SU-DHL-6 (cell line): ENCODE measurements around the gene C16orf87.

Experiments used
- H2AFZ ChIP-seq: fragments of 200-600 bp; sonication (generic); 2 replicates; pipeline ENCODE4 v1.6.1; 2014; ENCODE audit warnings: low read depth, mild to moderate bottlenecking, moderate library complexity, mixed read lengths, antibody characterized with exemption, low read length; ENCODE audit not compliant: severe bottlenecking
- H3F3A ChIP-seq: fragments of 200-600 bp; shearing (Covaris generic); 2 replicates; pipeline ENCODE4 v1.6.0; 2016; ENCODE audit warnings: antibody characterized with exemption, mild to moderate bottlenecking; ENCODE audit not compliant: insufficient read depth
- H3K27ac ChIP-seq: fragments of 200-600 bp; sonication (generic); 2 replicates; pipeline ENCODE4 v1.5.1; 2016; ENCODE audit warnings: low read depth, mild to moderate bottlenecking, low read length, moderate library complexity, mixed read lengths
- H3K27me3 ChIP-seq: fragments of 200-600 bp; sonication (generic), shearing (Covaris generic); 2 replicates; pipeline ENCODE4 v1.6.0; 2014; ENCODE audit warnings: mild to moderate bottlenecking, low read length
- H3K36me3 ChIP-seq: fragments of 200-600 bp; sonication (generic); 2 replicates; pipeline ENCODE4 v1.6.1; 2014; ENCODE audit warnings: mild to moderate bottlenecking, low read length, mixed read lengths
- H3K4me2 ChIP-seq: fragments of 300-600, 200-600 bp; shearing (Covaris generic), sonication (generic); 2 replicates; pipeline ENCODE4 v1.6.0; 2014; ENCODE audit warnings: low read length, low read depth, mild to moderate bottlenecking; ENCODE audit not compliant: poor library complexity, severe bottlenecking
- H3K4me3 ChIP-seq: fragments of 200-600 bp; sonication (generic); 2 replicates; pipeline ENCODE4 v1.5.1; 2014; ENCODE audit warnings: antibody characterized with exemption, low read length, mild to moderate bottlenecking, mixed read lengths; ENCODE audit not compliant: insufficient read depth, poor library complexity, severe bottlenecking
- H3K79me2 ChIP-seq: fragments of 200-600 bp; sonication (generic); 2 replicates; pipeline ENCODE4 v1.6.1; 2014; ENCODE audit warnings: mild to moderate bottlenecking, low read length, moderate library complexity; ENCODE audit not compliant: insufficient read depth
- H3K9ac ChIP-seq: fragments of 200-600 bp; sonication (generic); 2 replicates; pipeline ENCODE4 v1.7.0; 2014; ENCODE audit warnings: mild to moderate bottlenecking, low read length
- H3K9me2 ChIP-seq: fragments of 200-600 bp; sonication (generic); replicated peaks from 2 replicates; pipeline ENCODE4 v1.6.1; 2014; ENCODE audit warnings: low read length; ENCODE audit not compliant: insufficient read depth
- H3K9me3 ChIP-seq: fragments of 200-600 bp; sonication (generic); 2 replicates; pipeline ENCODE4 v1.6.1; 2014; ENCODE audit warnings: low read length, mixed read lengths; ENCODE audit not compliant: insufficient read depth
- H4K20me1 ChIP-seq: fragments of 200-600 bp; sonication (generic); 2 replicates; pipeline ENCODE4 v1.6.1; 2014; ENCODE audit warnings: low read depth, mild to moderate bottlenecking, antibody characterized with exemption, low read length, moderate library complexity, mixed read lengths
- EZH2phosphoT487 ChIP-seq: fragments of 200-600 bp; sonication (generic), shearing (Covaris generic); conservative IDR thresholded peaks from 2 replicates; pipeline ENCODE4 v1.6.1; 2018; ENCODE audit warnings: mild to moderate bottlenecking, antibody characterized with exemption, low read length, moderate library complexity, mixed read lengths
- TF ChIP-seq, protein P1 (sequence below): fragments of 200-600 bp; sonication (generic); IDR thresholded peaks from one replicate; pipeline ENCODE4 v1.5.1; 2017; ENCODE audit warnings: antibody characterized with exemption, mild to moderate bottlenecking, low read length, moderate library complexity; ENCODE audit not compliant: insufficient read depth, poor library complexity, severe bottlenecking

The C16orf87 gene

DNA sequence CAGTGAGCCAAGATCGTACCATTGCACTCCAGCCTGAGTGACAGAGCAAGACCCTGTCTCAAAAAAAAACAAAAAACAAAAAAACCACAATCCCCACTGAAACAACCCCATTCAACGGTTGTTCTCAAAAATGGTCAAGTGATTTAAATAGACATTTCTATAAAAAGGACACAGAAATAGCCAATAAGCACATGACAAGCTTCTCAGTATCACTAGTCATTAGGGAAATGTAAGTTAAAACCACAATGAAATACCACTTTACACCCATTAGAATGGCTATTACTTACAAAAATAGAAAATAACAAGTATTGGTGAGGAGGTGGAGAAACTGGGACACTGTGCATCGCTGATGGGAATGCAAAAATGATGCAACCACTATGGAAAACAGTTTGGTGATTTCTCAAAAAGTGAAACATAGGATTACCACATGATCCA, 56.2 kb downstream of the C16orf87 start:
- Histone ChIP-seq H3K9me3 (no peaks in the 10 kb centered on the region; the same call in 1 of the 2 replicates), H3K9me2 (no peaks in the 10 kb centered on the region), H3K79me2 (no peaks in the 10 kb centered on the region), H3K4me2 (no peak overlapping the region), H3K36me3 (no peaks in the 10 kb centered on the region), H3K4me3 (no peak overlapping the region), H4K20me1 (no peaks in the 10 kb centered on the region), H3K27me3 (no peaks in the 10 kb centered on the region), H3F3A (no peaks in the 10 kb centered on the region), H3K9ac (no peak overlapping the region), H2AFZ (no peak overlapping the region), H3K27ac (no peak overlapping the region)
- no peak for TF ChIP-seq EZH2phosphoT487
- TF ChIP-seq, protein P1, sequence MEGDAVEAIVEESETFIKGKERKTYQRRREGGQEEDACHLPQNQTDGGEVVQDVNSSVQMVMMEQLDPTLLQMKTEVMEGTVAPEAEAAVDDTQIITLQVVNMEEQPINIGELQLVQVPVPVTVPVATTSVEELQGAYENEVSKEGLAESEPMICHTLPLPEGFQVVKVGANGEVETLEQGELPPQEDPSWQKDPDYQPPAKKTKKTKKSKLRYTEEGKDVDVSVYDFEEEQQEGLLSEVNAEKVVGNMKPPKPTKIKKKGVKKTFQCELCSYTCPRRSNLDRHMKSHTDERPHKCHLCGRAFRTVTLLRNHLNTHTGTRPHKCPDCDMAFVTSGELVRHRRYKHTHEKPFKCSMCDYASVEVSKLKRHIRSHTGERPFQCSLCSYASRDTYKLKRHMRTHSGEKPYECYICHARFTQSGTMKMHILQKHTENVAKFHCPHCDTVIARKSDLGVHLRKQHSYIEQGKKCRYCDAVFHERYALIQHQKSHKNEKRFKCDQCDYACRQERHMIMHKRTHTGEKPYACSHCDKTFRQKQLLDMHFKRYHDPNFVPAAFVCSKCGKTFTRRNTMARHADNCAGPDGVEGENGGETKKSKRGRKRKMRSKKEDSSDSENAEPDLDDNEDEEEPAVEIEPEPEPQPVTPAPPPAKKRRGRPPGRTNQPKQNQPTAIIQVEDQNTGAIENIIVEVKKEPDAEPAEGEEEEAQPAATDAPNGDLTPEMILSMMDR, result no peak

DNA sequence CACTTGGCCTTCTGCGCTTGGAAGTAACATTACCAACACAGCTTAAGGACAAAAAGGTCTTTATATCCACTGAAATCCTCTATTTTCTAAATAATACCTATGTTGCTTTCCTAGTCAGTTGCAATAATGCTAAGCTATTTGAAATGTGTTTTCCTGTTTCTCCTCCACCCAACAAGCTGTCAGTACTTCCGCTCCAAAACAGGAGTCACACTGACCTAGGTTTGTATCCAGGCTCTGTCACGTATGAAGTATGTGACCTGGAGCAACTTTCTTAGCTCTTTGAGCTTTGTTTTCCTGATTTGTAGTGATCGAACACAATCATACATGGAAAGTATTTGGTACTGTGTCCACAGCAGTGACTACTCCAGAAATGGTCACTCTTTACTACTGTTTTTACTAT, 58.5 kb downstream of the C16orf87 start:
- no peaks in the 10 kb centered on the region for H3K9me3 ChIP-seq
- no peak overlapping the region for H3K4me3 ChIP-seq
- H3K4me2 ChIP-seq, result no peak overlapping the region
- no peaks in the 10 kb centered on the region for H4K20me1 ChIP-seq
- H3K79me2 ChIP-seq, result no peaks in the 10 kb centered on the region
- no peaks in the 10 kb centered on the region for H3F3A ChIP-seq
- no peaks in the 10 kb centered on the region for H3K9me2 ChIP-seq
- H3K9ac ChIP-seq, result no peak overlapping the region
- H3K27me3 ChIP-seq, result no peaks in the 10 kb centered on the region
- no peaks in the 10 kb centered on the region for H3K36me3 ChIP-seq
- TF ChIP-seq EZH2phosphoT487, result no peak
- TF ChIP-seq, protein P1, result no peak
- no peak overlapping the region for H3K27ac ChIP-seq
- no peak overlapping the region for H2AFZ ChIP-seq

DNA sequence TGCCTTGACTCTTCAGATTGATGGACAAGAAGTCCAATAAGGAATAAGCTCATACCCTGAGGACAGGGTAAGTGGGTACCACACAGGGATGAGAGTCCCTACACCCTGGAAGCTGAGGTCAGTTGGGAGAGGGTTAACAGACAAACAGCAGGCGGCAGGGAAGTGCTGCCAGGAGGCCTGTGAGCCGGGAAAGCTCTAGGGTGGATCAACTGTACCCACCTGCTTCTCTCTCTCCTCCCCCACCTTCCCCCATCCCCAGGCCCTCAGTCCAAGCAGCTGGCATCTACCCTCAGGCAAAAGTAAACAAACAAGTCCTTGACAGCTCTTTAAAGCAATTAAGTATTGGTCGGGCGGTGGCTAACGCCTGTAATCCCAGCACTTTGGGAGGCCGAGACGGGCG, 62.2 kb downstream of the C16orf87 start:
- no peaks in the 10 kb centered on the region for H3F3A ChIP-seq
- no peaks in the 10 kb centered on the region for H3K9me2 ChIP-seq
- no peaks in the 10 kb centered on the region for H3K79me2 ChIP-seq
- H3K4me3 ChIP-seq, result no peak overlapping the region
- H3K27ac ChIP-seq, result no peak overlapping the region
- no peaks in the 10 kb centered on the region for H3K9me3 ChIP-seq
- no peak overlapping the region for H3K9ac ChIP-seq
- TF ChIP-seq, protein P1, result no peak
- TF ChIP-seq EZH2phosphoT487, result no peak
- no peaks in the 10 kb centered on the region for H4K20me1 ChIP-seq
- H3K4me2 ChIP-seq, result no peak overlapping the region
- no peaks in the 10 kb centered on the region for H3K27me3 ChIP-seq
- no peak overlapping the region for H2AFZ ChIP-seq
- H3K36me3 ChIP-seq, result no peaks in the 10 kb centered on the region
